Upper lobe of left lung (tissue), 4 donors: ENCODE data around the gene FOXP4.

Experiments
- POLR2A ChIP-seq, 4 donors: fragments of 450-650 bp; IDR thresholded peaks; one replicate each; pipeline ENCODE4 v1.5.1; 2016 to 2017; ENCODE audit warnings: antibody characterized with exemption in 4 of 4, mild to moderate bottlenecking in 2 of 4
- TF ChIP-seq, protein P1 (sequence below), 6 experiments: fragments of 450-650 bp in 4 of 6; fragments of 200-600 bp in 2 of 6; sonication (generic) in 2 of 6; IDR thresholded peaks; one replicate each; pipeline ENCODE4 v1.5.1; 2016 to 2019; ENCODE audit warnings: antibody characterized with exemption in 6 of 6

GRCh38 chr6:41543087-41543486 is 3.1 kb upstream of the FOXP4 start:
- no peak for TF ChIP-seq POLR2A (IDR thresholded peaks at IDR 0.05)
- TF ChIP-seq, protein P1, sequence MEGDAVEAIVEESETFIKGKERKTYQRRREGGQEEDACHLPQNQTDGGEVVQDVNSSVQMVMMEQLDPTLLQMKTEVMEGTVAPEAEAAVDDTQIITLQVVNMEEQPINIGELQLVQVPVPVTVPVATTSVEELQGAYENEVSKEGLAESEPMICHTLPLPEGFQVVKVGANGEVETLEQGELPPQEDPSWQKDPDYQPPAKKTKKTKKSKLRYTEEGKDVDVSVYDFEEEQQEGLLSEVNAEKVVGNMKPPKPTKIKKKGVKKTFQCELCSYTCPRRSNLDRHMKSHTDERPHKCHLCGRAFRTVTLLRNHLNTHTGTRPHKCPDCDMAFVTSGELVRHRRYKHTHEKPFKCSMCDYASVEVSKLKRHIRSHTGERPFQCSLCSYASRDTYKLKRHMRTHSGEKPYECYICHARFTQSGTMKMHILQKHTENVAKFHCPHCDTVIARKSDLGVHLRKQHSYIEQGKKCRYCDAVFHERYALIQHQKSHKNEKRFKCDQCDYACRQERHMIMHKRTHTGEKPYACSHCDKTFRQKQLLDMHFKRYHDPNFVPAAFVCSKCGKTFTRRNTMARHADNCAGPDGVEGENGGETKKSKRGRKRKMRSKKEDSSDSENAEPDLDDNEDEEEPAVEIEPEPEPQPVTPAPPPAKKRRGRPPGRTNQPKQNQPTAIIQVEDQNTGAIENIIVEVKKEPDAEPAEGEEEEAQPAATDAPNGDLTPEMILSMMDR (IDR thresholded peaks at IDR 0.05): no peak
